Measurements from ENCODE around the gene DDX42. TPM values are rescaled to one million over a fixed set of nuclear protein-coding genes. Genes with fewer than 3 reads are reported as not detected.

DDX42 gene
- total and polyA plus RNA-seq, 9 of the 15 experiments (the other 6 are each of a cell fraction or from before 2014, with no cell fraction given), result 16.5 to 149 (median 87.6) TPM

GRCh38 chr17:63842540-63843386 is 68.8 kb downstream of the DDX42 start, which contains the start of gene SMARCD2 (continued):
- TF ChIP-seq MXD1 (CRISPR knock-in tag; IDR thresholded peaks at IDR 0.05; ENCODE audit: borderline replicate concordance, poor library complexity, severe bottlenecking) (no peak), HBP1 (CRISPR knock-in tag; IDR thresholded peaks at IDR 0.05) (0 out of 2 replicates have a peak, but pooled peaks have one; percentile 18), IRF2 (CRISPR knock-in tag; IDR thresholded peaks at IDR 0.05) (no peak), SMARCE1 (IDR thresholded peaks at IDR 0.05) (peak; percentile 19), MYC (IDR thresholded peaks at IDR 0.05; ENCODE audit: low read depth, low read length) (peak; percentile 70), MYC (CRISPR knock-in tag; IDR thresholded peaks at IDR 0.05; ENCODE audit: borderline replicate concordance, low read depth) (no peak), KDM1A (IDR thresholded peaks at IDR 0.05) (peak; percentile 47 to 58; a peak in 2 of 4 replicates), RBBP5 (IDR thresholded peaks at IDR 0.05; ENCODE audit: borderline replicate concordance, insufficient read depth, low read length, poor library complexity, severe bottlenecking) (peak; percentile 76), NCOR1 (IDR thresholded peaks at IDR 0.05) (peak; percentile 74), ATF4 (CRISPR knock-in tag; IDR thresholded peaks at IDR 0.05) (peak; percentile 59; the same call in 1 of the 2 replicates), ZNF239 (CRISPR knock-in tag; IDR thresholded peaks at IDR 0.05) (peak; percentile 71), POLR2A (conservative IDR thresholded peaks at IDR 0.05) (peak; percentile 89), KDM2B (CRISPR knock-in tag; IDR thresholded peaks at IDR 0.05) (peak; percentile 98), E2F3 (CRISPR knock-in tag; IDR thresholded peaks at IDR 0.05) (peak; percentile 92), MAX (CRISPR knock-in tag; IDR thresholded peaks at IDR 0.05) (peak; percentile 36; the same call in 1 of the 2 replicates), MYNN (IDR thresholded peaks at IDR 0.05) (peak; percentile 64), MYNN (CRISPR knock-in tag; IDR thresholded peaks at IDR 0.05) (no peak), CBX5 (IDR thresholded peaks at IDR 0.05; ENCODE audit: borderline replicate concordance, low read depth) (0 out of 2 replicates have a peak, but pooled peaks have one; percentile 70), MNT (conservative IDR thresholded peaks at IDR 0.05) (peak; percentile 72 to 81; a peak in 3 of 4 replicates), CSDE1 (IDR thresholded peaks at IDR 0.05) (no peak), MYBL2 (IDR thresholded peaks at IDR 0.05; ENCODE audit: low read depth) (no peak), MYBL2 (CRISPR knock-in tag; IDR thresholded peaks at IDR 0.05; ENCODE audit: borderline replicate concordance) (no peak), CHD1 (IDR thresholded peaks at IDR 0.05; ENCODE audit: low read length) (no peak), SMC3 (conservative IDR thresholded peaks at IDR 0.05; ENCODE audit: insufficient read depth, low read depth, low read length) (peak; percentile 5; the same call in 1 of the 2 replicates), PHF21A (IDR thresholded peaks at IDR 0.05; ENCODE audit: borderline replicate concordance, low read depth) (peak; percentile 87)
